Measurements from ENCODE around the gene OST4.
A peak's percentile ranks its signal among the peaks of the same experiment; 100 is the strongest.

The OST4 gene

GRCh38 chr2:27069436-27069835 is 2.0 kb downstream of the OST4 start:
- H3K4me2 ChIP-seq (ENCODE audit: low read length): no peak overlapping the region
- no peak overlapping the region for H2AK5ac ChIP-seq (ENCODE audit: low read length)
- peaks cover 24% of the 10 kb centered on the region for H3K79me1 ChIP-seq (ENCODE audit: low read length)
- WGBS (ENCODE audit: extremely low coverage, insufficient coverage, low lambda C conversion rate): no CpG with 5 or more reads among the region's 6 CpGs
- H2BK5ac ChIP-seq (ENCODE audit: low read length): no peak overlapping the region
- no peak overlapping the region for H2BK15ac ChIP-seq (replicated peaks; ENCODE audit: low read depth)
- no peak overlapping the region for H3K18ac ChIP-seq (ENCODE audit: low read length)
- H3K4me1 ChIP-seq (ENCODE audit: control insufficient read depth, low read depth, low read length): peaks cover 2% of the 10 kb centered on the region
- peaks cover 4% of the 10 kb centered on the region for H3K36me3 ChIP-seq (ENCODE audit: control insufficient read depth, insufficient read depth, low read length)
- no peak overlapping the region for H3K4ac ChIP-seq (ENCODE audit: low read depth, low read length)
- H2BK120ac ChIP-seq (ENCODE audit: low read depth, low read length): no peak overlapping the region
- no peak overlapping the region for H3K27ac ChIP-seq (ENCODE audit: low read depth, low read length)
- H3K27me3 ChIP-seq (ENCODE audit: insufficient read depth, low read length, poor library complexity): no peaks in the 10 kb centered on the region
- H3K79me2 ChIP-seq (ENCODE audit: control insufficient read depth, insufficient read depth, low read length): peaks cover 17% of the 10 kb centered on the region
- no peak overlapping the region for H4K8ac ChIP-seq (ENCODE audit: low read depth, low read length)
- no peak overlapping the region for H3K4me3 ChIP-seq (ENCODE audit: low read length)
- H3K23ac ChIP-seq (ENCODE audit: low read length): no peak overlapping the region
- DNase-seq: no peak
- H3K9ac ChIP-seq (ENCODE audit: low read length): peak overlapping the region; percentile 29
- no peak overlapping the region for H4K5ac ChIP-seq (ENCODE audit: low read length)
- peak overlapping the region; percentile 42 for H3K56ac ChIP-seq (ENCODE audit: low read length)

GRCh38 chr2:27067385-27067784 is 4.1 kb downstream of the OST4 start:
- Histone ChIP-seq H3K4me3 (ENCODE audit: low read length) (no peak overlapping the region), H3K4ac (ENCODE audit: low read depth, low read length) (no peak overlapping the region), H3K23ac (ENCODE audit: low read length) (no peak overlapping the region), H3K79me2 (ENCODE audit: control insufficient read depth, insufficient read depth, low read length) (peaks cover 17% of the 10 kb centered on the region), H3K9ac (ENCODE audit: low read length) (no peak overlapping the region), H3K79me1 (ENCODE audit: low read length) (peaks cover 24% of the 10 kb centered on the region), H4K5ac (ENCODE audit: low read length) (no peak overlapping the region), H3K27me3 (ENCODE audit: insufficient read depth, low read length, poor library complexity) (no peaks in the 10 kb centered on the region), H3K18ac (ENCODE audit: low read length) (no peak overlapping the region), H2AK5ac (ENCODE audit: low read length) (no peak overlapping the region), H3K27ac (ENCODE audit: low read depth, low read length) (no peak overlapping the region), H3K4me1 (ENCODE audit: control insufficient read depth, low read depth, low read length) (peaks cover 2% of the 10 kb centered on the region), H2BK120ac (ENCODE audit: low read depth, low read length) (no peak overlapping the region), H3K4me2 (ENCODE audit: low read length) (no peak overlapping the region), H2BK15ac (replicated peaks; ENCODE audit: low read depth) (no peak overlapping the region), H2BK5ac (ENCODE audit: low read length) (no peak overlapping the region), H3K36me3 (ENCODE audit: control insufficient read depth, insufficient read depth, low read length) (peaks cover 4% of the 10 kb centered on the region), H4K8ac (ENCODE audit: low read depth, low read length) (no peak overlapping the region), H3K56ac (ENCODE audit: low read length) (no peak overlapping the region)
- no peak for DNase-seq
- no CpG with 5 or more reads among the region's 5 CpGs for WGBS (ENCODE audit: extremely low coverage, insufficient coverage, low lambda C conversion rate)

DNA sequence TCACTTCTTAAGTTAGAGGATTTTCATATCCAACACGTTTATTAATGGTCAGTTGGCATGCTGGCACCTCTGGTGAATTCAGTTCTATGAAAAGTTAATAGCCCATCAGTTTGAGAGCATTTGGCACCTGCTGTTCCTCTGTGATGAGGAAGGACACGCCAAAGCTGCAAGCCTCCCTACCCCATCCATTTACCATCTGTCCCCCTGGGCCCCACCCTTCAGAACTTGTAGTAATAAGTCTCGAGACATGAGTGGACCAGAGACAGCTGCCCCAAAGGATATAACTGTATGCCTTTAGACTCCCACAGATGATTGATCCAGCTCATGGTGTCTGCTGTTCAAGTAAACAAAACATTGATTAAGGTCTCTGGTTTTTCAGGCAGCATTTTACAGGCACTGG is 6.3 kb downstream of the OST4 start:
- Histone ChIP-seq H2BK120ac (ENCODE audit: low read depth, low read length) (no peak overlapping the region), H2BK5ac (ENCODE audit: low read length) (no peak overlapping the region), H3K4me1 (ENCODE audit: control insufficient read depth, low read depth, low read length) (peaks cover 1% of the 10 kb centered on the region), H3K18ac (ENCODE audit: low read length) (no peak overlapping the region), H4K8ac (ENCODE audit: low read depth, low read length) (no peak overlapping the region), H3K56ac (ENCODE audit: low read length) (no peak overlapping the region), H2BK15ac (replicated peaks; ENCODE audit: low read depth) (no peak overlapping the region), H3K9ac (ENCODE audit: low read length) (no peak overlapping the region), H3K27ac (ENCODE audit: low read depth, low read length) (no peak overlapping the region), H2AK5ac (ENCODE audit: low read length) (no peak overlapping the region), H3K23ac (ENCODE audit: low read length) (no peak overlapping the region), H3K27me3 (ENCODE audit: insufficient read depth, low read length, poor library complexity) (no peaks in the 10 kb centered on the region), H3K4me3 (ENCODE audit: low read length) (no peak overlapping the region), H3K36me3 (ENCODE audit: control insufficient read depth, insufficient read depth, low read length) (peaks cover 4% of the 10 kb centered on the region), H3K79me1 (ENCODE audit: low read length) (peaks cover 13% of the 10 kb centered on the region), H3K4ac (ENCODE audit: low read depth, low read length) (no peak overlapping the region), H4K5ac (ENCODE audit: low read length) (no peak overlapping the region), H3K79me2 (ENCODE audit: control insufficient read depth, insufficient read depth, low read length) (peaks cover 6% of the 10 kb centered on the region), H3K4me2 (ENCODE audit: low read length) (no peak overlapping the region)
- WGBS (ENCODE audit: extremely low coverage, insufficient coverage, low lambda C conversion rate): no CpG with 5 or more reads among the region's 3 CpGs
- DNase-seq: no peak

- no peak overlapping the region for H2BK5ac ChIP-seq (ENCODE audit: low read length)
- no peak overlapping the region for H3K27ac ChIP-seq (ENCODE audit: low read depth, low read length)
- H3K4me1 ChIP-seq (ENCODE audit: control insufficient read depth, low read depth, low read length): no peaks in the 10 kb centered on the region
- H3K79me1 ChIP-seq (ENCODE audit: low read length): no peaks in the 10 kb centered on the region
- no peaks in the 10 kb centered on the region for H3K27me3 ChIP-seq (ENCODE audit: insufficient read depth, low read length, poor library complexity)
- no peak overlapping the region for H4K5ac ChIP-seq (ENCODE audit: low read length)
- H3K23ac ChIP-seq (ENCODE audit: low read length): no peak overlapping the region
- WGBS (ENCODE audit: extremely low coverage, insufficient coverage, low lambda C conversion rate): no CpG with 5 or more reads among the region's 3 CpGs
- no peak overlapping the region for H3K4me2 ChIP-seq (ENCODE audit: low read length)
- H3K56ac ChIP-seq (ENCODE audit: low read length): no peak overlapping the region
- no peak overlapping the region for H2AK5ac ChIP-seq (ENCODE audit: low read length)
- H3K18ac ChIP-seq (ENCODE audit: low read length): no peak overlapping the region
- no peaks in the 10 kb centered on the region for H3K79me2 ChIP-seq (ENCODE audit: control insufficient read depth, insufficient read depth, low read length)
- no peak overlapping the region for H4K8ac ChIP-seq (ENCODE audit: low read depth, low read length)
- no peak overlapping the region for H3K4me3 ChIP-seq (ENCODE audit: low read length)
- no peak overlapping the region for H3K4ac ChIP-seq (ENCODE audit: low read depth, low read length)
- H2BK120ac ChIP-seq (ENCODE audit: low read depth, low read length): no peak overlapping the region
- peaks cover 2% of the 10 kb centered on the region for H3K36me3 ChIP-seq (ENCODE audit: control insufficient read depth, insufficient read depth, low read length)
- no peak for DNase-seq
- no peak overlapping the region for H2BK15ac ChIP-seq (replicated peaks; ENCODE audit: low read depth)
- no peak overlapping the region for H3K9ac ChIP-seq (ENCODE audit: low read length)
Measured at GRCh38 chr2:27060323-27060722, 11.1 kb downstream of the OST4 start.

DNA sequence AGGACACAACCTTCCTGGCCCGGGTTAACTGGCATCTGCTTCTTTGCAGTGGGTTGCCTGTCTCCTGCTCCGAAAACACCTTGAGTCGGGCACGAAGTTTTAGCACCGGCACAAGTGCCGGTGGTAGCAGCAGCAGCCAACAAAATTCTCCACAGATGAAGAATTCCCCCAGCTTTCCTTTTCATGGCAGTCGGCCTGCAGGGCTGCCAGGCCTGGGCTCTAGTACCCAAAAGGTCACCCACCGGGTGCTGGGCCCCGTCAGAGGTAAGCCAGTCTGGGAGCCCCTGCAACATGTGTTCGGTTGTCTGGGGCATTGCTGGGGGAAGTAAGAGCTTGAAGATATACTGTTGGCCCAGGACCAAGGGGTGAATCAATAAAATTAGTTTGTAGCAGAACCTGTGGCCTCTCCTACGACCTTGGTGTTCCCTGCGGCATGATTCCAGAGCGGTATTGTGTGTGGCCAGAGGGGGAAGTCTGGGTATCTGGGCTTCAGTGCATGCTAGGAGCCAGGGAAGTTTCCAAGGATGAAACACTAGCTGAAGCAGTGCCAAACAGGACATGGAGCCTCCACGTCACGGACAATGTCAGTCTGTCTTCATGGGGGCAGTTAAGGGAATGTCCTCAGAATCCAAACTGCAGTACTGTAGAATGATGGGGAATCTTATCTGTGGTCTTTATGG is 12.2 kb downstream of the OST4 start:
- DNase-seq: no peak
- no peak overlapping the region for H3K23ac ChIP-seq (ENCODE audit: low read length)
- H2BK120ac ChIP-seq (ENCODE audit: low read depth, low read length): no peak overlapping the region
- H3K79me2 ChIP-seq (ENCODE audit: control insufficient read depth, insufficient read depth, low read length): no peaks in the 10 kb centered on the region
- no peak overlapping the region for H2BK15ac ChIP-seq (replicated peaks; ENCODE audit: low read depth)
- no peak overlapping the region for H3K4me2 ChIP-seq (ENCODE audit: low read length)
- no peak overlapping the region for H3K9ac ChIP-seq (ENCODE audit: low read length)
- H2AK5ac ChIP-seq (ENCODE audit: low read length): no peak overlapping the region
- H3K4ac ChIP-seq (ENCODE audit: low read depth, low read length): no peak overlapping the region
- H2BK5ac ChIP-seq (ENCODE audit: low read length): no peak overlapping the region
- H3K36me3 ChIP-seq (ENCODE audit: control insufficient read depth, insufficient read depth, low read length): peaks cover 2% of the 10 kb centered on the region
- WGBS (ENCODE audit: extremely low coverage, insufficient coverage, low lambda C conversion rate): no CpG with 5 or more reads among the region's 15 CpGs
- no peak overlapping the region for H4K5ac ChIP-seq (ENCODE audit: low read length)
- no peaks in the 10 kb centered on the region for H3K79me1 ChIP-seq (ENCODE audit: low read length)
- no peak overlapping the region for H3K56ac ChIP-seq (ENCODE audit: low read length)
- no peak overlapping the region for H3K4me3 ChIP-seq (ENCODE audit: low read length)
- H3K27me3 ChIP-seq (ENCODE audit: insufficient read depth, low read length, poor library complexity): no peaks in the 10 kb centered on the region
- H3K27ac ChIP-seq (ENCODE audit: low read depth, low read length): no peak overlapping the region
- no peak overlapping the region for H4K8ac ChIP-seq (ENCODE audit: low read depth, low read length)
- H3K4me1 ChIP-seq (ENCODE audit: control insufficient read depth, low read depth, low read length): no peaks in the 10 kb centered on the region
- no peak overlapping the region for H3K18ac ChIP-seq (ENCODE audit: low read length)

- H3K23ac ChIP-seq (ENCODE audit: low read length): no peak overlapping the region
- H2BK15ac ChIP-seq (replicated peaks; ENCODE audit: low read depth): no peak overlapping the region
- no peak overlapping the region for H3K27ac ChIP-seq (ENCODE audit: low read depth, low read length)
- no peaks in the 10 kb centered on the region for H3K79me1 ChIP-seq (ENCODE audit: low read length)
- H3K4me1 ChIP-seq (ENCODE audit: control insufficient read depth, low read depth, low read length): no peaks in the 10 kb centered on the region
- no peak overlapping the region for H3K9ac ChIP-seq (ENCODE audit: low read length)
- no peak overlapping the region for H2AK5ac ChIP-seq (ENCODE audit: low read length)
- no peak for DNase-seq
- H3K4me2 ChIP-seq (ENCODE audit: low read length): no peak overlapping the region
- no peak overlapping the region for H3K56ac ChIP-seq (ENCODE audit: low read length)
- no peak overlapping the region for H3K4ac ChIP-seq (ENCODE audit: low read depth, low read length)
- H3K36me3 ChIP-seq (ENCODE audit: control insufficient read depth, insufficient read depth, low read length): peaks cover 2% of the 10 kb centered on the region
- no peak overlapping the region for H4K5ac ChIP-seq (ENCODE audit: low read length)
- no peak overlapping the region for H2BK5ac ChIP-seq (ENCODE audit: low read length)
- H3K79me2 ChIP-seq (ENCODE audit: control insufficient read depth, insufficient read depth, low read length): no peaks in the 10 kb centered on the region
- no peak overlapping the region for H2BK120ac ChIP-seq (ENCODE audit: low read depth, low read length)
- no peak overlapping the region for H3K4me3 ChIP-seq (ENCODE audit: low read length)
- no peak overlapping the region for H3K18ac ChIP-seq (ENCODE audit: low read length)
- no CpG with 5 or more reads among the region's 10 CpGs for WGBS (ENCODE audit: extremely low coverage, insufficient coverage, low lambda C conversion rate)
- no peaks in the 10 kb centered on the region for H3K27me3 ChIP-seq (ENCODE audit: insufficient read depth, low read length, poor library complexity)
- no peak overlapping the region for H4K8ac ChIP-seq (ENCODE audit: low read depth, low read length)
Measured at GRCh38 chr2:27058210-27058609, 13.2 kb downstream of the OST4 start.
